ENCODE data around the gene DOCK7.

- TF ChIP-seq CTCF (conservative IDR thresholded peaks at IDR 0.05 in 1 of 2, IDR thresholded peaks at IDR 0.05 in 1 of 2; ENCODE audit: extremely low read depth in 1 of 2, insufficient read depth in 1 of 2, low read depth in 1 of 2, low read length in 2 of 2) (no peak), EZH2 (IDR thresholded peaks at IDR 0.05; ENCODE audit: borderline replicate concordance, low read length) (no peak)
Observed at GRCh38 chr1:62688687-62689085, 500 bp upstream of the DOCK7 start.

Measured in mammary epithelial cell (primary cell).